Dendritic cell treated with granulocyte-macrophage colony-stimulating factor and Interleukin-4, amounts not matched to agents 40 ng/mL and 50 ng/mL, for 4 days (primary cell): ENCODE data around the gene SV2C.
"Not testable (repeated sequence)": the region's sequence is repeated elsewhere in the genome, so short reads cannot be mapped to it uniquely, and the experiment has no call there.

Experiments used
- H3K27ac Mint-ChIP-seq: one replicate; pipeline ENCODE4 v1.8.0; 2022; ENCODE audit warnings: mild to moderate bottlenecking, mixed read lengths
- H3K27me3 Mint-ChIP-seq: one replicate; pipeline ENCODE4 v1.8.0; 2022; ENCODE audit warnings: mild to moderate bottlenecking, mixed read lengths
- H3K36me3 Mint-ChIP-seq: one replicate; pipeline ENCODE4 v1.8.0; 2022; ENCODE audit warnings: low read depth, mixed read lengths
- H3K4me1 Mint-ChIP-seq: one replicate; pipeline ENCODE4 v1.8.0; 2022; ENCODE audit warnings: low read depth, mixed read lengths
- H3K4me3 Mint-ChIP-seq: one replicate; pipeline ENCODE4 v1.8.0; 2022; ENCODE audit warnings: mild to moderate bottlenecking, moderate library complexity, mixed read lengths
- H3K9me3 Mint-ChIP-seq: one replicate; pipeline ENCODE4 v1.8.0; 2022; ENCODE audit warnings: mixed read lengths
- intact Hi-C: fragments of 100-400 bp; cut with micrococcal nuclease; formaldehyde crosslinking; loops from one replicate; pipeline ENCODE4 v1.15.0; 2022

SV2C gene

GRCh38 chr5:76216748-76217147 lies 133.6 kb downstream of the SV2C start:
- intact Hi-C loops = no loop called here

DNA sequence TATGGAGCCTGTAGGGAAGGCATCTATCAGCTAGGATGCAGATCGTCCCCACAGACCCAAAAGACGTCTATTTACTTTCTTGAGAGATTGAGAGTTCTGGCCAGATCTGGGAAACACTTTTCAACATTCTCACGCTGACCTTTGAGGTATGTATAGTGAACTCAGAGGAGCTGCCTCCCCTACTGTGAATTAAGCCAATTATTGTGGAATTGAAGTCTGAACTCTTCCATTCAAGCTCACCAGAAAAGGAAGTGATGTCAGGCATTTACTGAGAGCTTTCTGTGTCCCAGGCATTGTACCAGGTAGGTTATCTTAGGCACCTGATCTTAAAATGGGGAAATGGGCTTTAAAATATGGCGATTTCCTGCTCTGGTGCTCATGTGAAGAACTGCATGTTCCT lies 136.5 kb downstream of the SV2C start:
- Mint-ChIP-seq H3K36me3 (no peaks in the 10 kb centered on the region), H3K9me3 (no peaks in the 10 kb centered on the region), H3K27ac (no peak overlapping the region), H3K4me3 (no peak overlapping the region), H3K4me1 (peaks cover 6% of the 10 kb centered on the region), H3K27me3 (no peaks in the 10 kb centered on the region)
- intact Hi-C loops = no loop called here

More at GRCh38 chr5:76216748-76217147, 133.6 kb downstream of the SV2C start:
- Mint-ChIP-seq H3K9me3 (no peaks in the 10 kb centered on the region), H3K27me3 (no peaks in the 10 kb centered on the region), H3K4me3 (no peak overlapping the region), H3K27ac (no peak overlapping the region), H3K36me3 (no peaks in the 10 kb centered on the region), H3K4me1 (no peaks in the 10 kb centered on the region)

DNA sequence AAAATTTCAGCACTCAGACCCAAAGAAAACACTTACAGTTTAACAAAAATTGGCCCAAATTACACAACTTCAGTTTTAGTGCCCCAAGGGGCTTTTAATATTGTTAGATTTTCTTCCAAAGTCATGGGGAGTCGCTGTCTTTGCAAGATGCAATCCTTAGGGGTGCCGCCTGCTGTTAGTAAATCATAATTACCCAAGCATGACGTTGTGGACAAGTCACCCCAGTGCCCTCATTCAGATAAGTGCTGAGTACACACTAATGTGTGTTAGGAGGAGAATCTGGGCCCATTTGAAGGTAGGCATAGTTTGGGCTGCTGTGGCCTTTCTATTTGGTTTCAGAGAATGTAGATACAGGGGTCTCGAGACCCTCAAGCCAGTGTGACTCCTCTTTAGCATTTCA lies 138.1 kb downstream of the SV2C start:
- H3K36me3 Mint-ChIP-seq = no peaks in the 10 kb centered on the region
- no peaks in the 10 kb centered on the region for H3K9me3 Mint-ChIP-seq
- peaks cover 6% of the 10 kb centered on the region for H3K4me1 Mint-ChIP-seq
- no peak overlapping the region for H3K4me3 Mint-ChIP-seq
- no peak overlapping the region for H3K27ac Mint-ChIP-seq
- no peaks in the 10 kb centered on the region for H3K27me3 Mint-ChIP-seq
- intact Hi-C loops = no loop called here

DNA sequence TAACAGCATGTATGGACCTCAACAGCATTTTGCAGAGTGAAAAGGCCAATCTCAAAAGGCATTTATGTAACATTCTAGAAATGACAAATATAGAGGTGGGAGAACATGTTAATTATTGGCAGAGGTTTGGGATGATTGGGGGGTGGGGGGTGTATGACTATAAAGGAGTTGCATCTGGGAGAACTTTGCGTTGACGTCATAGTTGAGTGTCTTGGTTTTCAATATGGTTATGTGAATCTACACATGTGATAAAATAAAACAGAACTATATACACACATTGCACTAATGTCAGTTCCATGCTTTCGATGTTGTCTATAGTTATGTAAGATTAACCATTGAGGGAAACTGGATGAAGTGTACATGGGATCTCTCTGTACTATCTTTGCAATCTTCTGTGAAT lies 139.1 kb downstream of the SV2C start:
- Mint-ChIP-seq H3K4me1 (peaks cover 6% of the 10 kb centered on the region), H3K36me3 (no peaks in the 10 kb centered on the region), H3K4me3 (no peak overlapping the region), H3K27ac (no peak overlapping the region), H3K27me3 (no peaks in the 10 kb centered on the region), H3K9me3 (no peaks in the 10 kb centered on the region)
- intact Hi-C loops = no loop called here

- intact Hi-C loops = no loop called here
- H3K4me1 Mint-ChIP-seq = peaks cover 6% of the 10 kb centered on the region
- no peaks in the 10 kb centered on the region for H3K9me3 Mint-ChIP-seq
- H3K27me3 Mint-ChIP-seq = no peaks in the 10 kb centered on the region
- no peak overlapping the region for H3K4me3 Mint-ChIP-seq
- H3K36me3 Mint-ChIP-seq = no peaks in the 10 kb centered on the region
- no peak overlapping the region for H3K27ac Mint-ChIP-seq
These were observed 140.5 kb downstream of the SV2C start for GRCh38 chr5:76223696-76224095.

DNA sequence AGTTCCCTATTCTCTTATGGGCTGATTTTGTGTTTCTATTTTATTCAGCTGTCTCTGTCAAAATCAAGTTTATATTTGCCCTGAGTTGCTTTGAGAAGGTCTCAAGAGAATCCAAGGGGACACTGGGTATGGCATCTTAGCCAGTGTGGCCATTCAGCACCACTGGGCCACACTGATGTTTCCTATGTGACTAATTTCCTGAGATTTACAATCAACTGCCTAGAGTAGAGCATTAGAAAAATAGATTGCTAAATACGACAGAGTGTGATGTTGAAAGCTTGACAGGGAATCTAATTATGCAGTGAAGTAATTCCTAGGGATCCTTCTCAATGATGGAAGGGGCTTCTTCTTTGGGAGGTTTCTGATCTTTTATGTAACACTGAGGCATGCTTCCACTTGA lies 141.7 kb downstream of the SV2C start:
- Mint-ChIP-seq H3K36me3 (no peaks in the 10 kb centered on the region), H3K4me3 (no peak overlapping the region), H3K9me3 (no peaks in the 10 kb centered on the region), H3K27me3 (peaks cover 2% of the 10 kb centered on the region), H3K4me1 (peaks cover 6% of the 10 kb centered on the region), H3K27ac (no peak overlapping the region)
- intact Hi-C loops = no loop called here

GRCh38 chr5:76225336-76225735 lies 142.2 kb downstream of the SV2C start:
- Mint-ChIP-seq H3K27ac (no peak overlapping the region), H3K4me1 (peaks cover 6% of the 10 kb centered on the region), H3K4me3 (no peak overlapping the region), H3K9me3 (no peaks in the 10 kb centered on the region), H3K36me3 (no peaks in the 10 kb centered on the region), H3K27me3 (peaks cover 2% of the 10 kb centered on the region)
- intact Hi-C loops = no loop called here

DNA sequence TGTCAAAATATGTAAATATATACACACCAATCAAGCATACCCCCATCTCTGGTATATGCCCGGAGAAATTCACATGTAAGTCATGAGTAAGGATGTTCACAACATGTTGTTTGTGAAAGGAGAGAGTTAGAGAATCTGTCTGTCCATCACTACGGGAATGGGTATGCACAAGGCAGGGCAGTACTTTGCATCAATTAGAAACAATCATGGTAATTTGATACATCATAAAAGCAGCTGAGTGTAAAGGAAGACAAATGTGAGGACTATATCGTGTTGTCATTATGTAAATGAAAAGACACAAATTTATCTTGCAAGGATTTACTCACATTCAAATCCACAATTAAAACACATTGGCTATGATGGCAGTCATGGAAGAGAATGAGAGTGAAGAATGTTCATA lies 146.7 kb downstream of the SV2C start:
- H3K9me3 Mint-ChIP-seq = no peaks in the 10 kb centered on the region
- H3K27ac Mint-ChIP-seq = no peak overlapping the region
- no peaks in the 10 kb centered on the region for H3K36me3 Mint-ChIP-seq
- H3K4me1 Mint-ChIP-seq = no peaks in the 10 kb centered on the region
- intact Hi-C loops = no loop called here
- H3K27me3 Mint-ChIP-seq = peaks cover 2% of the 10 kb centered on the region
- H3K4me3 Mint-ChIP-seq = no peak overlapping the region

DNA sequence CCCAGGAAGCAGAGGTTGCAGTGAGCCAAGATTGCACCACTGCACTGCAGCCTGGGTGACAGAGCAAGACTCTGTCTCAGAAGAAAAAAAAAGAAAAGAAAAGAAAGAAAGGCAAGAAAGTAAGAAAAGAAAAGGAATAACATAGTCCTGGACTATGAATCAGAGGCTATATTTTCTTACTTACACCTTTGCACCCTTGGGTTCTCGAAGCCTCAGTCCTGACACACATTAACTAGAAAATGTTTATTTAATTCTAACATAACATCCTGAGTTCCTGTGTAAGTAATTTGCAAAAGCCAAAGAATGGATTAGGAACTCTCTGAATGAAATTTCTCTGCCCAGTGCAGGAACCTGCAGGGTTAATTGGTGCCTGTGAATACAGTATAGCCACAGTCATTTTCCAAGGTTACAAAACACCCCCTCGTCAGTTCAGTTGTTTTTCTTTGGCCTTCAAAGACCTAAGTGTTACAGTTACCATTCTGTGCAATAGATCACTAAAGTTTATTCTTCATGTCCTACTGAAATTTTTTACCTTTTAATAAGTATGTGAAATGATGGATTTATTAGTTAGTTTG lies 147.6 kb downstream of the SV2C start:
- Mint-ChIP-seq H3K27ac (no peak overlapping the region), H3K4me1 (no peaks in the 10 kb centered on the region), H3K9me3 (no peaks in the 10 kb centered on the region), H3K36me3 (no peaks in the 10 kb centered on the region), H3K27me3 (peaks cover 2% of the 10 kb centered on the region), H3K4me3 (no peak overlapping the region)
- intact Hi-C loops = no loop called here

DNA sequence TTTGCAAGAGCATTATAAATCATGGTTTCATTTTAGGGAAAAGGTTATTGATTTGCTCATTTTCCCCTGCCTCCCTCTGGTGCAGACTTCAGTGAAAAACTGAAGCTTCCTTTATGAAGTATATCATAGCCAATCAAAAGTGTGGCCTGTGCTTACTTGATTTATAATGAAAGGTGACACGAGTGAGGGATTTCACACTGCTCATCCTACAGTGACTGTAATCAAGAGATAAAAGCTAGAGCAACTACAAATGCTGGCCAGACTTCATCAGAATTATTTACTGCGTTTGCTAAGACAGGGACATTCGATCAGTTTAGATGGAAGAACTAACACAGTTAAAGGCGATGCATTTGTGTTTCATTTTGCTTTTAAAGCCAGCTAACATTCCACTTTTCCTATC lies 151.5 kb downstream of the SV2C start:
- Mint-ChIP-seq H3K27me3 (no peaks in the 10 kb centered on the region), H3K4me3 (no peak overlapping the region), H3K27ac (no peak overlapping the region), H3K36me3 (no peaks in the 10 kb centered on the region), H3K9me3 (peaks cover 14% of the 10 kb centered on the region), H3K4me1 (no peaks in the 10 kb centered on the region)
- intact Hi-C loops = no loop called here

DNA sequence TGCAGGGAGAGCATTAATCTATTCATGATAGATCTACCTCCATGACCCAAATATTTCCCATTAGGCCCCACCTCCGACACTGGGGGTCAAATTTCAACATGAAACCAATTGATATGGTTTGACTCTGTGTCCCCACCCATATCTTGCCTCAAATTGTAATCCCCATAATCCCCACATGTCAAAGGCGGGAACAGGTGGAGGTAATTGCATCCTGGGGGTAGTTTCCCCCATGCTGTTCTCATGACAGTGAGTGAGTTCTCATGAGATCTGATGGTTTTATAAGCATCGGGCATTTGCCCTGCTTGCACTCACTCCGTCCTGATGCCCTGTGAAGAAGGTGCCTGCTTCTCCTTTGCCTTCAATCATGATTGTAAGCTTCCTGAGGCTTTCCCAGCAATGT lies 153.5 kb downstream of the SV2C start:
- no peak overlapping the region for H3K4me3 Mint-ChIP-seq

DNA sequence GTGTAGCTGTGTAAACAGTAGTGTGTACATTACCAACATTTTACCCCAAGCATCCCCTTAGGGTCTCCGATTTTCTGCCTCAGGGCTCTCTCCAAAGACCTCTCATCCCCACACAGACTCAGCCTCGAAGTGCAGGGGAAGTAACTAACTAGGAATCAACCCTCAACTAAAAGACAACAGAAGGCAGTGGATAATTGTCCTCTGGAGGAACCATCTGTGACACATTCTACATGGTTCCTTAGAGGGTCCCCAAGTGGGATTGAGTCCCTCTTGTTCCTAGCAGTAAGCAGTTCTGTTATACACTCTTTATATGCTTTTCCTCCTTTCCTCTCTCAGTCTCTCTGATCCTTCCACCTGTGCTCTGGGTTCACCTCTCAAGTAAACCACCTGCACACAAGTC lies 157.2 kb downstream of the SV2C start:
- no peaks in the 10 kb centered on the region for H3K36me3 Mint-ChIP-seq
- intact Hi-C loops = no loop called here
- no peaks in the 10 kb centered on the region for H3K27me3 Mint-ChIP-seq
- H3K4me3 Mint-ChIP-seq = no peak overlapping the region
- no peak overlapping the region for H3K27ac Mint-ChIP-seq
- no peaks in the 10 kb centered on the region for H3K4me1 Mint-ChIP-seq
- H3K9me3 Mint-ChIP-seq = peaks cover 14% of the 10 kb centered on the region

More for the DNA sequence above, 153.5 kb downstream of the SV2C start:
- H3K27me3 Mint-ChIP-seq = no peaks in the 10 kb centered on the region
- no peaks in the 10 kb centered on the region for H3K4me1 Mint-ChIP-seq
- intact Hi-C loops = no loop called here
- no peak overlapping the region for H3K27ac Mint-ChIP-seq
- no peaks in the 10 kb centered on the region for H3K36me3 Mint-ChIP-seq
- H3K9me3 Mint-ChIP-seq = peaks cover 14% of the 10 kb centered on the region

- H3K4me3 Mint-ChIP-seq, intact Hi-C loops, H3K27me3 Mint-ChIP-seq, H3K4me1 Mint-ChIP-seq, H3K27ac Mint-ChIP-seq, H3K36me3 Mint-ChIP-seq: not testable (repeated sequence)
- H3K9me3 Mint-ChIP-seq = peaks cover 12% of the 10 kb centered on the region
These were observed 159.0 kb downstream of the SV2C start for GRCh38 chr5:76242155-76242554.

GRCh38 chr5:76245590-76245989 lies 162.4 kb downstream of the SV2C start:
- Mint-ChIP-seq H3K4me1 (no peaks in the 10 kb centered on the region), H3K27me3 (peaks cover 3% of the 10 kb centered on the region), H3K27ac (no peak overlapping the region), H3K9me3 (no peaks in the 10 kb centered on the region), H3K36me3 (no peaks in the 10 kb centered on the region), H3K4me3 (no peak overlapping the region)
- intact Hi-C loops = no loop called here

DNA sequence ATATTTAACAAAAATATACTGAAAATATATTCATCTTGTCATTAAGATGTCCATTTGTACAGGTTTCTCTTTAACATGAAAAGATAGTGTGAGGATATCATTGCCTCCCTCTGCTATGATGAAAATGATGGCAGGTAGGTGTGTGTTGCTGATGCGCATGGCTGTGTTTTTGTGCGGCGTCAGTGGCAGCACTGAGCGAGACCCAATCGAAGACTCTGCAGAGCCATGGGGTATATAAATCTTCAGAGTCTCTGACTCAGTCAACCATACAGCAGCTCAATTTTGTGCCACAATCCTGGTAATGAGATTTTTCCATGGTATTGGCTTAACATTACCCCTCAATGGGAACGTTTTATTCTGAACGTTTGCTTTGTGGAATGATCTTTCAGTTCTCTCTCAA lies 166.4 kb downstream of the SV2C start:
- Mint-ChIP-seq H3K27me3 (peaks cover 3% of the 10 kb centered on the region), H3K9me3 (no peaks in the 10 kb centered on the region), H3K36me3 (no peaks in the 10 kb centered on the region), H3K27ac (no peak overlapping the region), H3K4me1 (no peaks in the 10 kb centered on the region), H3K4me3 (no peak overlapping the region)
- intact Hi-C loops = loop anchor here (10.0 kb wide), 1 partner anchor 515 kb away; no protein-coding TSS in a partner anchor
